K562 (cell line): ENCODE data around the gene CCDC97. TPM values are rescaled to one million over a fixed set of nuclear protein-coding genes. Genes with fewer than 3 reads are reported as not detected.
A peak's percentile ranks its signal among the peaks of the same experiment; 100 is the strongest.

Experiments
- CHD4 ChIP-seq: fragments of 200-600 bp; sonication (generic); IDR thresholded peaks from 3 replicates; pipeline ENCODE4 v1.6.1; 2012; ENCODE audit warnings: low read depth, mild to moderate bottlenecking, mixed read lengths, low read length, inconsistent platforms; ENCODE audit not compliant: insufficient read depth, insufficient replicate concordance, poor library complexity, severe bottlenecking
- ETV6 ChIP-seq, 3 experiments: fragments of 150-350 bp in 1 of 3; sonication (generic) in 1 of 3; formaldehyde crosslinking in 1 of 3; IDR thresholded peaks; 2 replicates each; pipeline versions ENCODE4 v1.6.1 to v1.8.0; 2014 to 2022; ENCODE audit warnings: borderline replicate concordance in 2 of 3, low read depth in 2 of 3, antibody characterized with exemption in 1 of 3, low read length in 1 of 3, mild to moderate bottlenecking in 1 of 3, missing genetic modification reagents in 1 of 3
- GATA2 ChIP-seq: sonication (generic); formaldehyde crosslinking; IDR thresholded peaks from 2 replicates; pipeline ENCODE4 v1.4.0; 2020; ENCODE audit warnings: mild to moderate bottlenecking, missing genetic modification reagents
- KLF13 ChIP-seq: fragments of 450-650 bp; IDR thresholded peaks from 2 replicates; pipeline ENCODE4 v1.6.1; 2016; ENCODE audit warnings: missing genetic modification characterization, low read depth, mild to moderate bottlenecking, missing compliant biosample characterization, moderate library complexity, borderline replicate concordance
- PPARD ChIP-seq: fragments of 250-450 bp; sonication (Bioruptor Pico); IDR thresholded peaks from 2 replicates; pipeline ENCODE4 v1.8.0; 2022; ENCODE audit warnings: inconsistent platforms, mild to moderate bottlenecking, moderate library complexity
- STAT5A ChIP-seq: IDR thresholded peaks from 2 replicates; pipeline ENCODE4 v1.6.1; 2012; ENCODE audit warnings: low read length, inconsistent platforms, borderline replicate concordance
- TEAD1 ChIP-seq, 2 experiments: fragments of 450-650 bp in 1 of 2; sonication (generic) in 1 of 2; formaldehyde crosslinking; IDR thresholded peaks; 2 replicates each; pipeline versions ENCODE4 v1.4.0 to v1.8.0; 2020 to 2022; ENCODE audit warnings: mild to moderate bottlenecking in 2 of 2, missing genetic modification reagents in 1 of 2
- ZNF140 ChIP-seq: fragments of 250-450 bp; sonication (Bioruptor Pico); IDR thresholded peaks from 2 replicates; pipeline ENCODE4 v1.8.0; 2021; ENCODE audit warnings: moderate library complexity, mild to moderate bottlenecking, inconsistent platforms
- polyA plus RNA-seq, 8 experiments: library from polyadenylated mRNA; depleted of rRNA in 4 of 8; stranded (reverse) in 5 of 8; unstranded in 3 of 8; fragments of >200 nt; fragmentation: Nextera tagmentation in 2 of 8; fragmentation: Illumina TruSeq in 1 of 8; extraction: Ambion mirVana in 2 of 8; extraction: Trizol in 1 of 8; gene quantifications; 2 replicates each; pipeline versions ENCODE4 v1.2.1 to v1.2.3, GENCODE V29; 2011 to 2014; ENCODE audit warnings: inconsistent platforms in 1 of 8, missing spikeins in 1 of 8
- total RNA-seq, 7 experiments: library from RNA; depleted of rRNA in 6 of 7; stranded (reverse); fragments of >200 nt in 6 of 7; fragmentation: Illumina TruSeq in 2 of 7; extraction: Trizol in 2 of 7; gene quantifications; 2 replicates each; pipeline versions ENCODE4 v1.2.1 to v1.2.3, GENCODE V29; 2011 to 2021; ENCODE audit warnings: low replicate concordance in 1 of 7
- TF ChIP-seq, protein P1 (sequence below): fragments of 200-800 bp; sonication (Bioruptor generic); IDR thresholded peaks from 2 replicates; pipeline ENCODE4 v1.6.1; 2016; ENCODE audit warnings: missing genetic modification characterization, missing compliant biosample characterization
- TF ChIP-seq, protein P2 (sequence below): fragments of 450-650 bp; conservative IDR thresholded peaks from 2 replicates; pipeline ENCODE4 v1.6.1; 2016; ENCODE audit warnings: missing genetic modification characterization, low read depth, mild to moderate bottlenecking, control low read depth, missing compliant biosample characterization
- TF ChIP-seq, protein P3 (sequence below), 2 experiments: fragments of 250-450 bp in 1 of 2; fragments of 450-650 bp in 1 of 2; sonication (Bioruptor Pico) in 1 of 2; IDR thresholded peaks; 2 replicates each; pipeline versions ENCODE4 v1.6.1 to v1.8.0; 2016 to 2021; ENCODE audit warnings: mild to moderate bottlenecking in 2 of 2, moderate library complexity in 2 of 2, missing compliant biosample characterization in 1 of 2, missing genetic modification characterization in 1 of 2
- TF ChIP-seq, protein P4 (sequence below): sonication (generic); formaldehyde crosslinking; IDR thresholded peaks from 2 replicates; pipeline ENCODE4 v1.8.0; 2022; ENCODE audit warnings: mild to moderate bottlenecking, missing genetic modification reagents

The CCDC97 gene
- total and polyA plus RNA-seq, 9 of the 15 experiments (the other 6 are each of a cell fraction or from before 2014, with no cell fraction given) = 0.60 to 16.5 (median 7.0) TPM

DNA sequence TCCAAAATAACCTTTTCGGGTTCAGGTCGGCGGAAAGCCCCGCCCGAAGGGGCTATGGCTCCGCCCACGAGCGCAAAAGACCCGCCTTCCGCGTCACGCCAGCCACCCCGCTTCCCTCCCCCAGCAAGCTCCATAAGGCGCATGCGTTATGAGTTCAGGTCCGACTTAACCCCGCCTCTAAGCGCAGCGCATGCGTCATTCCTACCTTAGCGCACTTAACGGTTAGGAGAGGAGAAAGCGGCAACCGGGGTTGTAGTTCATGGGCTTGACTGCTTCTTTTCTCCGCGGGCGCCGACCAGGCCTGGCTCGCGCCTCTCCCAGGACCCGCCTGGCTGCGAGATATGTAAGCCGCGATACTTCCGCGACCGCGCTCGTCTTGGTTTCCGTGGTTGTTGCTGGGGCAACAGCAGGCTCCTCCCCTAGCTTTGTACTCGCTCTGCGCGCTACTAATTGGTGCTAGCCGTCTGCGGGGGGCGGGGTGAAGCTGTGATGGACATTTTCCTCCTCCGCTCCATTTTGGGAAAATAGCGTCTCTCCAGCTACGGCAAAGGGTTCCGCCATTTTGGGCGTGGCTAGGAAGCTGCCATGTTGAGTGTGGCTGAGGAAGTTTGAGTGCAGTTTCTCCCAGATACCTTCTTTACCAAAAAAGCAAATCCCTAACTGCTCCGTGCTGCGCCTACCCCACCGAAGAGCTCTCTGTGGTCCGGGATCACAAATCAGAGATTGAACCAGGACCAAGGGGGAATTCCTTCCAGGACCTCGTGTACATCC is 54.0 kb downstream of the CCDC97 start, which contains the start of gene B9D2 (continued):
- TF ChIP-seq ETV6 (IDR thresholded peaks at IDR 0.05; ENCODE audit: borderline replicate concordance in 1 of 2, low read depth in 2 of 2, low read length in 1 of 2) = peak in 1 of 2 experiments; percentile 35; a peak in 1 of 4 replicates
- TF ChIP-seq ETV6 (CRISPR knock-in tag; IDR thresholded peaks at IDR 0.05; ENCODE audit: borderline replicate concordance) = no peak
- no peak for TF ChIP-seq GATA2 (CRISPR knock-in tag)
- no peak for TF ChIP-seq ZNF140 (CRISPR knock-in tag)
- TF ChIP-seq, protein P1, sequence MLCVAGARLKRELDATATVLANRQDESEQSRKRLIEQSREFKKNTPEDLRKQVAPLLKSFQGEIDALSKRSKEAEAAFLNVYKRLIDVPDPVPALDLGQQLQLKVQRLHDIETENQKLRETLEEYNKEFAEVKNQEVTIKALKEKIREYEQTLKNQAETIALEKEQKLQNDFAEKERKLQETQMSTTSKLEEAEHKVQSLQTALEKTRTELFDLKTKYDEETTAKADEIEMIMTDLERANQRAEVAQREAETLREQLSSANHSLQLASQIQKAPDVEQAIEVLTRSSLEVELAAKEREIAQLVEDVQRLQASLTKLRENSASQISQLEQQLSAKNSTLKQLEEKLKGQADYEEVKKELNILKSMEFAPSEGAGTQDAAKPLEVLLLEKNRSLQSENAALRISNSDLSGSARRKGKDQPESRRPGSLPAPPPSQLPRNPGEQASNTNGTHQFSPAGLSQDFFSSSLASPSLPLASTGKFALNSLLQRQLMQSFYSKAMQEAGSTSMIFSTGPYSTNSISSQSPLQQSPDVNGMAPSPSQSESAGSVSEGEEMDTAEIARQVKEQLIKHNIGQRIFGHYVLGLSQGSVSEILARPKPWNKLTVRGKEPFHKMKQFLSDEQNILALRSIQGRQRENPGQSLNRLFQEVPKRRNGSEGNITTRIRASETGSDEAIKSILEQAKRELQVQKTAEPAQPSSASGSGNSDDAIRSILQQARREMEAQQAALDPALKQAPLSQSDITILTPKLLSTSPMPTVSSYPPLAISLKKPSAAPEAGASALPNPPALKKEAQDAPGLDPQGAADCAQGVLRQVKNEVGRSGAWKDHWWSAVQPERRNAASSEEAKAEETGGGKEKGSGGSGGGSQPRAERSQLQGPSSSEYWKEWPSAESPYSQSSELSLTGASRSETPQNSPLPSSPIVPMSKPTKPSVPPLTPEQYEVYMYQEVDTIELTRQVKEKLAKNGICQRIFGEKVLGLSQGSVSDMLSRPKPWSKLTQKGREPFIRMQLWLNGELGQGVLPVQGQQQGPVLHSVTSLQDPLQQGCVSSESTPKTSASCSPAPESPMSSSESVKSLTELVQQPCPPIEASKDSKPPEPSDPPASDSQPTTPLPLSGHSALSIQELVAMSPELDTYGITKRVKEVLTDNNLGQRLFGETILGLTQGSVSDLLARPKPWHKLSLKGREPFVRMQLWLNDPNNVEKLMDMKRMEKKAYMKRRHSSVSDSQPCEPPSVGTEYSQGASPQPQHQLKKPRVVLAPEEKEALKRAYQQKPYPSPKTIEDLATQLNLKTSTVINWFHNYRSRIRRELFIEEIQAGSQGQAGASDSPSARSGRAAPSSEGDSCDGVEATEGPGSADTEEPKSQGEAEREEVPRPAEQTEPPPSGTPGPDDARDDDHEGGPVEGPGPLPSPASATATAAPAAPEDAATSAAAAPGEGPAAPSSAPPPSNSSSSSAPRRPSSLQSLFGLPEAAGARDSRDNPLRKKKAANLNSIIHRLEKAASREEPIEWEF (CRISPR knock-in tag) = no peak; the same call in 1 of the 2 replicates
- peak; percentile 28 to 47; a peak in 1 of 4 replicates for TF ChIP-seq TEAD1 (CRISPR knock-in tag; IDR thresholded peaks at IDR 0.05)
- TF ChIP-seq PPARD (CRISPR knock-in tag) = no peak
- TF ChIP-seq, protein P2, sequence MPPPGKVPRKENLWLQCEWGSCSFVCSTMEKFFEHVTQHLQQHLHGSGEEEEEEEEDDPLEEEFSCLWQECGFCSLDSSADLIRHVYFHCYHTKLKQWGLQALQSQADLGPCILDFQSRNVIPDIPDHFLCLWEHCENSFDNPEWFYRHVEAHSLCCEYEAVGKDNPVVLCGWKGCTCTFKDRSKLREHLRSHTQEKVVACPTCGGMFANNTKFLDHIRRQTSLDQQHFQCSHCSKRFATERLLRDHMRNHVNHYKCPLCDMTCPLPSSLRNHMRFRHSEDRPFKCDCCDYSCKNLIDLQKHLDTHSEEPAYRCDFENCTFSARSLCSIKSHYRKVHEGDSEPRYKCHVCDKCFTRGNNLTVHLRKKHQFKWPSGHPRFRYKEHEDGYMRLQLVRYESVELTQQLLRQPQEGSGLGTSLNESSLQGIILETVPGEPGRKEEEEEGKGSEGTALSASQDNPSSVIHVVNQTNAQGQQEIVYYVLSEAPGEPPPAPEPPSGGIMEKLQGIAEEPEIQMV (tag) = peak; percentile 92
- TF ChIP-seq, protein P3, sequence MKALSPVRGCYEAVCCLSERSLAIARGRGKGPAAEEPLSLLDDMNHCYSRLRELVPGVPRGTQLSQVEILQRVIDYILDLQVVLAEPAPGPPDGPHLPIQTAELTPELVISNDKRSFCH (CRISPR knock-in tag; IDR thresholded peaks at IDR 0.05) = no peak
- TF ChIP-seq, protein P3 (tag; IDR thresholded peaks at IDR 0.05) = no peak
- TF ChIP-seq, protein P4, sequence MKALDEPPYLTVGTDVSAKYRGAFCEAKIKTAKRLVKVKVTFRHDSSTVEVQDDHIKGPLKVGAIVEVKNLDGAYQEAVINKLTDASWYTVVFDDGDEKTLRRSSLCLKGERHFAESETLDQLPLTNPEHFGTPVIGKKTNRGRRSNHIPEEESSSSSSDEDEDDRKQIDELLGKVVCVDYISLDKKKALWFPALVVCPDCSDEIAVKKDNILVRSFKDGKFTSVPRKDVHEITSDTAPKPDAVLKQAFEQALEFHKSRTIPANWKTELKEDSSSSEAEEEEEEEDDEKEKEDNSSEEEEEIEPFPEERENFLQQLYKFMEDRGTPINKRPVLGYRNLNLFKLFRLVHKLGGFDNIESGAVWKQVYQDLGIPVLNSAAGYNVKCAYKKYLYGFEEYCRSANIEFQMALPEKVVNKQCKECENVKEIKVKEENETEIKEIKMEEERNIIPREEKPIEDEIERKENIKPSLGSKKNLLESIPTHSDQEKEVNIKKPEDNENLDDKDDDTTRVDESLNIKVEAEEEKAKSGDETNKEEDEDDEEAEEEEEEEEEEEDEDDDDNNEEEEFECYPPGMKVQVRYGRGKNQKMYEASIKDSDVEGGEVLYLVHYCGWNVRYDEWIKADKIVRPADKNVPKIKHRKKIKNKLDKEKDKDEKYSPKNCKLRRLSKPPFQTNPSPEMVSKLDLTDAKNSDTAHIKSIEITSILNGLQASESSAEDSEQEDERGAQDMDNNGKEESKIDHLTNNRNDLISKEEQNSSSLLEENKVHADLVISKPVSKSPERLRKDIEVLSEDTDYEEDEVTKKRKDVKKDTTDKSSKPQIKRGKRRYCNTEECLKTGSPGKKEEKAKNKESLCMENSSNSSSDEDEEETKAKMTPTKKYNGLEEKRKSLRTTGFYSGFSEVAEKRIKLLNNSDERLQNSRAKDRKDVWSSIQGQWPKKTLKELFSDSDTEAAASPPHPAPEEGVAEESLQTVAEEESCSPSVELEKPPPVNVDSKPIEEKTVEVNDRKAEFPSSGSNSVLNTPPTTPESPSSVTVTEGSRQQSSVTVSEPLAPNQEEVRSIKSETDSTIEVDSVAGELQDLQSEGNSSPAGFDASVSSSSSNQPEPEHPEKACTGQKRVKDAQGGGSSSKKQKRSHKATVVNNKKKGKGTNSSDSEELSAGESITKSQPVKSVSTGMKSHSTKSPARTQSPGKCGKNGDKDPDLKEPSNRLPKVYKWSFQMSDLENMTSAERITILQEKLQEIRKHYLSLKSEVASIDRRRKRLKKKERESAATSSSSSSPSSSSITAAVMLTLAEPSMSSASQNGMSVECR (CRISPR knock-in tag) = peak; percentile 79
- no peak for TF ChIP-seq CHD4
- TF ChIP-seq KLF13 = no peak
- no peak for TF ChIP-seq STAT5A
